GM23338 (cell line): ENCODE data around the gene PCSK4. TPM values are rescaled to one million over a fixed set of nuclear protein-coding genes. Genes with fewer than 3 reads are reported as not detected.

Experiments
- ATAC-seq: fragments of 200-7000 bp; cut with Tn5 transposase; 3 replicates; pipeline ENCODE4 v1.9.1; 2020
- DNase-seq: peaks from one replicate; pipeline ENCODE4 v3.0.0-alpha.2; 2015; ENCODE audit warnings: low spot score
- H2AFZ ChIP-seq: fragments of 200-600 bp; sonication (generic); 2 replicates; pipeline ENCODE4 v1.8.0; 2016; ENCODE audit warnings: antibody characterized with exemption, mild to moderate bottlenecking, moderate library complexity
- H3F3A ChIP-seq: fragments of 200-600 bp; sonication (generic); replicated peaks from 2 replicates; pipeline ENCODE4 v1.8.0; 2017; ENCODE audit warnings: antibody characterized with exemption, mixed run types, low read depth
- H3K27ac ChIP-seq: fragments of 200-600 bp; sonication (generic); 2 replicates; pipeline ENCODE4 v1.6.1; 2016; ENCODE audit warnings: low read depth
- H3K27me3 ChIP-seq: fragments of 200-600 bp; sonication (generic); 2 replicates; pipeline ENCODE4 v1.8.0; 2016; ENCODE audit warnings: mild to moderate bottlenecking, mixed run types, moderate library complexity; ENCODE audit not compliant: insufficient read depth
- H3K36me3 ChIP-seq: fragments of 200-600 bp; sonication (generic); 2 replicates; pipeline ENCODE4 v1.8.0; 2016; ENCODE audit warnings: mild to moderate bottlenecking; ENCODE audit not compliant: insufficient read depth
- H3K4me1 ChIP-seq: fragments of 200-600 bp; sonication (generic); 2 replicates; pipeline ENCODE4 v1.8.0; 2016; ENCODE audit warnings: mild to moderate bottlenecking, moderate library complexity; ENCODE audit not compliant: insufficient read depth
- H3K4me2 ChIP-seq: fragments of 200-600 bp; sonication (generic); 2 replicates; pipeline ENCODE4 v1.7.1; 2017; ENCODE audit warnings: mixed run types
- H3K4me3 ChIP-seq: fragments of 200-600 bp; sonication (generic); 2 replicates; pipeline ENCODE4 v1.6.1; 2016; ENCODE audit warnings: mixed run types
- H3K79me2 ChIP-seq: fragments of 200-600 bp; sonication (generic); replicated peaks from 2 replicates; pipeline ENCODE4 v1.8.0; 2017; ENCODE audit warnings: mild to moderate bottlenecking; ENCODE audit not compliant: insufficient read depth
- H3K9me2 ChIP-seq: fragments of 200-600 bp; sonication (generic); 2 replicates; pipeline ENCODE4 v1.8.0; 2017; ENCODE audit not compliant: insufficient read depth
- H4K20me1 ChIP-seq: fragments of 200-600 bp; sonication (generic); replicated peaks from 2 replicates; pipeline ENCODE4 v1.8.0; 2017; ENCODE audit warnings: mild to moderate bottlenecking; ENCODE audit not compliant: insufficient read depth
- H3K27ac Mint-ChIP-seq: 2 replicates; pipeline ENCODE4 v1.8.0; 2020; ENCODE audit warnings: inconsistent platforms, mild to moderate bottlenecking, moderate library complexity, mixed read lengths
- H3K27me3 Mint-ChIP-seq: 3 replicates; pipeline ENCODE4 v1.8.0; 2022; ENCODE audit warnings: low read depth, mild to moderate bottlenecking, moderate library complexity, mixed read lengths, inconsistent platforms; ENCODE audit not compliant: insufficient read depth, poor library complexity
- H3K36me3 Mint-ChIP-seq: 3 replicates; pipeline ENCODE4 v1.8.0; 2021; ENCODE audit warnings: low read depth, mild to moderate bottlenecking, inconsistent platforms, moderate library complexity, mixed read lengths
- H3K4me1 Mint-ChIP-seq: 3 replicates; pipeline ENCODE4 v1.8.0; 2020; ENCODE audit warnings: mild to moderate bottlenecking, inconsistent platforms, mixed read lengths
- H3K4me3 Mint-ChIP-seq: 3 replicates; pipeline ENCODE4 v1.8.0; 2021; ENCODE audit warnings: moderate library complexity, mild to moderate bottlenecking, inconsistent platforms, mixed read lengths
- H3K9me3 Mint-ChIP-seq: 3 replicates; pipeline ENCODE4 v1.8.0; 2020; ENCODE audit warnings: moderate library complexity, mild to moderate bottlenecking, inconsistent platforms, mixed read lengths
- EZH2phosphoT487 ChIP-seq: fragments of 200-600 bp; sonication (generic); IDR thresholded peaks from one replicate; pipeline ENCODE4 v1.8.1; 2018; ENCODE audit warnings: antibody characterized with exemption; ENCODE audit not compliant: unreplicated experiment
- JUNB ChIP-seq: IDR thresholded peaks from one replicate; pipeline ENCODE4 v1.6.1; 2016; ENCODE audit warnings: antibody characterized with exemption; ENCODE audit not compliant: unreplicated experiment
- POLR2AphosphoS5 ChIP-seq: IDR thresholded peaks from 2 replicates; pipeline ENCODE4 v1.6.1; 2016; ENCODE audit warnings: antibody characterized with exemption, low read depth
- STAT1 ChIP-seq: IDR thresholded peaks from one replicate; pipeline ENCODE4 v1.6.1; 2016; ENCODE audit warnings: antibody characterized with exemption; ENCODE audit not compliant: unreplicated experiment
- ZNF331 ChIP-seq: fragments of 250-450 bp; sonication (Bioruptor Pico); IDR thresholded peaks from 2 replicates; pipeline ENCODE4 v1.5.0; 2020; ENCODE audit warnings: low read depth, mild to moderate bottlenecking, moderate library complexity
- polyA plus RNA-seq: library from polyadenylated mRNA; unstranded; fragments of >200 nt; fragmentation: Nextera tagmentation; extraction: Ambion mirVana; gene quantifications from 2 replicates; pipeline ENCODE4 v1.2.1, GENCODE V29; 2016
- total RNA-seq: library from RNA; depleted of rRNA; stranded (reverse); fragments of >200 nt; shearing (Covaris generic); gene quantifications from 2 replicates; pipeline ENCODE4 v1.2.3, GENCODE V29; 2014
- TF ChIP-seq, protein P1 (sequence below): IDR thresholded peaks from 2 replicates; pipeline ENCODE4 v1.6.1; 2016; ENCODE audit warnings: antibody characterized with exemption
- TF ChIP-seq, protein P2 (sequence below): fragments of 250-450 bp; sonication (Bioruptor Pico); IDR thresholded peaks from 2 replicates; pipeline ENCODE4 v1.5.0; 2020; ENCODE audit warnings: mild to moderate bottlenecking, moderate library complexity
- TF ChIP-seq, protein P3 (sequence below), 2 experiments: fragments of 200-600 bp in 1 of 2; sonication (generic) in 1 of 2; conservative IDR thresholded peaks; 2 replicates each; pipeline versions ENCODE4 v1.5.1 to v1.6.1; 2016 to 2017; ENCODE audit warnings: antibody characterized with exemption in 2 of 2, low read depth in 2 of 2, mild to moderate bottlenecking in 2 of 2, moderate library complexity in 1 of 2
- TF ChIP-seq, protein P4 (sequence below): IDR thresholded peaks from one replicate; pipeline ENCODE4 v1.6.1; 2018; ENCODE audit warnings: antibody characterized with exemption; ENCODE audit not compliant: unreplicated experiment

Gene PCSK4
- total and polyA plus RNA-seq, 2 experiments from 2014 or later: 3.8 to 15.1 TPM

DNA sequence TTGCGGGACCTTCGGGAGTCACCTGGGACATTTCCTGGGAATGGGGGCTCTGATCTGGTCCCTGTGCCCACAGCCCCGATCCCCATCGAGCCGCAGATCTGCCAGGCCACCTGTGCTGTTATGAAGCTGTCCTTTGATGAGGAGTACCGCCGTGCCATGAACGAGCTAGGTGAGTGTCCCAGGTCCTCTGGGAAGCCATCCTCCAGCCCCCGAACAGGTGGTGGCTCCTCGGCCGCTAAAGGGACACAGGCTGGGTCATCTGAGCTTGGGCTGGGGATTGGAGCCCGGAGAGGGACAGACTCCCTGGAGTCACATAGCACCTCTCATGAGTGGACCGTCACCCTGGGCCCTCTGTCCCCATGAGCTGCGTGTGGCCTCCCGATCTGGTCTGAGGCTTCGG, 32.3 kb downstream of the PCSK4 start:
- TF ChIP-seq, protein P1, sequence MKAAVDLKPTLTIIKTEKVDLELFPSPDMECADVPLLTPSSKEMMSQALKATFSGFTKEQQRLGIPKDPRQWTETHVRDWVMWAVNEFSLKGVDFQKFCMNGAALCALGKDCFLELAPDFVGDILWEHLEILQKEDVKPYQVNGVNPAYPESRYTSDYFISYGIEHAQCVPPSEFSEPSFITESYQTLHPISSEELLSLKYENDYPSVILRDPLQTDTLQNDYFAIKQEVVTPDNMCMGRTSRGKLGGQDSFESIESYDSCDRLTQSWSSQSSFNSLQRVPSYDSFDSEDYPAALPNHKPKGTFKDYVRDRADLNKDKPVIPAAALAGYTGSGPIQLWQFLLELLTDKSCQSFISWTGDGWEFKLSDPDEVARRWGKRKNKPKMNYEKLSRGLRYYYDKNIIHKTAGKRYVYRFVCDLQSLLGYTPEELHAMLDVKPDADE: no peak
- TF ChIP-seq, protein P2, sequence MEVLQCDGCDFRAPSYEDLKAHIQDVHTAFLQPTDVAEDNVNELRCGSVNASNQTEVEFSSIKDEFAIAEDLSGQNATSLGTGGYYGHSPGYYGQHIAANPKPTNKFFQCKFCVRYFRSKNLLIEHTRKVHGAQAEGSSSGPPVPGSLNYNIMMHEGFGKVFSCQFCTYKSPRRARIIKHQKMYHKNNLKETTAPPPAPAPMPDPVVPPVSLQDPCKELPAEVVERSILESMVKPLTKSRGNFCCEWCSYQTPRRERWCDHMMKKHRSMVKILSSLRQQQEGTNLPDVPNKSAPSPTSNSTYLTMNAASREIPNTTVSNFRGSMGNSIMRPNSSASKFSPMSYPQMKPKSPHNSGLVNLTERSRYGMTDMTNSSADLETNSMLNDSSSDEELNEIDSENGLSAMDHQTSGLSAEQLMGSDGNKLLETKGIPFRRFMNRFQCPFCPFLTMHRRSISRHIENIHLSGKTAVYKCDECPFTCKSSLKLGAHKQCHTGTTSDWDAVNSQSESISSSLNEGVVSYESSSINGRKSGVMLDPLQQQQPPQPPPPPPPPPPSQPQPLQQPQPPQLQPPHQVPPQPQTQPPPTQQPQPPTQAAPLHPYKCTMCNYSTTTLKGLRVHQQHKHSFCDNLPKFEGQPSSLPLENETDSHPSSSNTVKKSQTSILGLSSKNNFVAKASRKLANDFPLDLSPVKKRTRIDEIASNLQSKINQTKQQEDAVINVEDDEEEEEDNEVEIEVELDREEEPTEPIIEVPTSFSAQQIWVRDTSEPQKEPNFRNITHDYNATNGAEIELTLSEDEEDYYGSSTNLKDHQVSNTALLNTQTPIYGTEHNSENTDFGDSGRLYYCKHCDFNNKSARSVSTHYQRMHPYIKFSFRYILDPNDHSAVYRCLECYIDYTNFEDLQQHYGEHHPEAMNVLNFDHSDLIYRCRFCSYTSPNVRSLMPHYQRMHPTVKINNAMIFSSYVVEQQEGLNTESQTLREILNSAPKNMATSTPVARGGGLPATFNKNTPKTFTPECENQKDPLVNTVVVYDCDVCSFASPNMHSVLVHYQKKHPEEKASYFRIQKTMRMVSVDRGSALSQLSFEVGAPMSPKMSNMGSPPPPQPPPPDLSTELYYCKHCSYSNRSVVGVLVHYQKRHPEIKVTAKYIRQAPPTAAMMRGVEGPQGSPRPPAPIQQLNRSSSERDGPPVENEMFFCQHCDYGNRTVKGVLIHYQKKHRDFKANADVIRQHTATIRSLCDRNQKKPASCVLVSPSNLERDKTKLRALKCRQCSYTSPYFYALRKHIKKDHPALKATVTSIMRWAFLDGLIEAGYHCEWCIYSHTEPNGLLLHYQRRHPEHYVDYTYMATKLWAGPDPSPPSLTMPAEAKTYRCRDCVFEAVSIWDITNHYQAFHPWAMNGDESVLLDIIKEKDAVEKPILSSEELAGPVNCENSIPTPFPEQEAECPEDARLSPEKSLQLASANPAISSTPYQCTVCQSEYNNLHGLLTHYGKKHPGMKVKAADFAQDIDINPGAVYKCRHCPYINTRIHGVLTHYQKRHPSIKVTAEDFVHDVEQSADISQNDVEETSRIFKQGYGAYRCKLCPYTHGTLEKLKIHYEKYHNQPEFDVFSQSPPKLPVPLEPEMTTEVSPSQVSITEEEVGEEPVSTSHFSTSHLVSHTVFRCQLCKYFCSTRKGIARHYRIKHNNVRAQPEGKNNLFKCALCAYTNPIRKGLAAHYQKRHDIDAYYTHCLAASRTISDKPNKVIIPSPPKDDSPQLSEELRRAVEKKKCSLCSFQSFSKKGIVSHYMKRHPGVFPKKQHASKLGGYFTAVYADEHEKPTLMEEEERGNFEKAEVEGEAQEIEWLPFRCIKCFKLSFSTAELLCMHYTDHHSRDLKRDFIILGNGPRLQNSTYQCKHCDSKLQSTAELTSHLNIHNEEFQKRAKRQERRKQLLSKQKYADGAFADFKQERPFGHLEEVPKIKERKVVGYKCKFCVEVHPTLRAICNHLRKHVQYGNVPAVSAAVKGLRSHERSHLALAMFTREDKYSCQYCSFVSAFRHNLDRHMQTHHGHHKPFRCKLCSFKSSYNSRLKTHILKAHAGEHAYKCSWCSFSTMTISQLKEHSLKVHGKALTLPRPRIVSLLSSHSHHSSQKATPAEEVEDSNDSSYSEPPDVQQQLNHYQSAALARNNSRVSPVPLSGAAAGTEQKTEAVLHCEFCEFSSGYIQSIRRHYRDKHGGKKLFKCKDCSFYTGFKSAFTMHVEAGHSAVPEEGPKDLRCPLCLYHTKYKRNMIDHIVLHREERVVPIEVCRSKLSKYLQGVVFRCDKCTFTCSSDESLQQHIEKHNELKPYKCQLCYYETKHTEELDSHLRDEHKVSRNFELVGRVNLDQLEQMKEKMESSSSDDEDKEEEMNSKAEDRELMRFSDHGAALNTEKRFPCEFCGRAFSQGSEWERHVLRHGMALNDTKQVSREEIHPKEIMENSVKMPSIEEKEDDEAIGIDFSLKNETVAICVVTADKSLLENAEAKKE (CRISPR knock-in tag): no peak
- TF ChIP-seq, protein P3, sequence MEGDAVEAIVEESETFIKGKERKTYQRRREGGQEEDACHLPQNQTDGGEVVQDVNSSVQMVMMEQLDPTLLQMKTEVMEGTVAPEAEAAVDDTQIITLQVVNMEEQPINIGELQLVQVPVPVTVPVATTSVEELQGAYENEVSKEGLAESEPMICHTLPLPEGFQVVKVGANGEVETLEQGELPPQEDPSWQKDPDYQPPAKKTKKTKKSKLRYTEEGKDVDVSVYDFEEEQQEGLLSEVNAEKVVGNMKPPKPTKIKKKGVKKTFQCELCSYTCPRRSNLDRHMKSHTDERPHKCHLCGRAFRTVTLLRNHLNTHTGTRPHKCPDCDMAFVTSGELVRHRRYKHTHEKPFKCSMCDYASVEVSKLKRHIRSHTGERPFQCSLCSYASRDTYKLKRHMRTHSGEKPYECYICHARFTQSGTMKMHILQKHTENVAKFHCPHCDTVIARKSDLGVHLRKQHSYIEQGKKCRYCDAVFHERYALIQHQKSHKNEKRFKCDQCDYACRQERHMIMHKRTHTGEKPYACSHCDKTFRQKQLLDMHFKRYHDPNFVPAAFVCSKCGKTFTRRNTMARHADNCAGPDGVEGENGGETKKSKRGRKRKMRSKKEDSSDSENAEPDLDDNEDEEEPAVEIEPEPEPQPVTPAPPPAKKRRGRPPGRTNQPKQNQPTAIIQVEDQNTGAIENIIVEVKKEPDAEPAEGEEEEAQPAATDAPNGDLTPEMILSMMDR (conservative IDR thresholded peaks at IDR 0.05; ENCODE audit: low read depth in 2 of 2): no peak
- TF ChIP-seq POLR2AphosphoS5 (no peak), EZH2phosphoT487 (no peak), JUNB (no peak), ZNF331 (no peak), STAT1 (no peak)
- TF ChIP-seq, protein P4, sequence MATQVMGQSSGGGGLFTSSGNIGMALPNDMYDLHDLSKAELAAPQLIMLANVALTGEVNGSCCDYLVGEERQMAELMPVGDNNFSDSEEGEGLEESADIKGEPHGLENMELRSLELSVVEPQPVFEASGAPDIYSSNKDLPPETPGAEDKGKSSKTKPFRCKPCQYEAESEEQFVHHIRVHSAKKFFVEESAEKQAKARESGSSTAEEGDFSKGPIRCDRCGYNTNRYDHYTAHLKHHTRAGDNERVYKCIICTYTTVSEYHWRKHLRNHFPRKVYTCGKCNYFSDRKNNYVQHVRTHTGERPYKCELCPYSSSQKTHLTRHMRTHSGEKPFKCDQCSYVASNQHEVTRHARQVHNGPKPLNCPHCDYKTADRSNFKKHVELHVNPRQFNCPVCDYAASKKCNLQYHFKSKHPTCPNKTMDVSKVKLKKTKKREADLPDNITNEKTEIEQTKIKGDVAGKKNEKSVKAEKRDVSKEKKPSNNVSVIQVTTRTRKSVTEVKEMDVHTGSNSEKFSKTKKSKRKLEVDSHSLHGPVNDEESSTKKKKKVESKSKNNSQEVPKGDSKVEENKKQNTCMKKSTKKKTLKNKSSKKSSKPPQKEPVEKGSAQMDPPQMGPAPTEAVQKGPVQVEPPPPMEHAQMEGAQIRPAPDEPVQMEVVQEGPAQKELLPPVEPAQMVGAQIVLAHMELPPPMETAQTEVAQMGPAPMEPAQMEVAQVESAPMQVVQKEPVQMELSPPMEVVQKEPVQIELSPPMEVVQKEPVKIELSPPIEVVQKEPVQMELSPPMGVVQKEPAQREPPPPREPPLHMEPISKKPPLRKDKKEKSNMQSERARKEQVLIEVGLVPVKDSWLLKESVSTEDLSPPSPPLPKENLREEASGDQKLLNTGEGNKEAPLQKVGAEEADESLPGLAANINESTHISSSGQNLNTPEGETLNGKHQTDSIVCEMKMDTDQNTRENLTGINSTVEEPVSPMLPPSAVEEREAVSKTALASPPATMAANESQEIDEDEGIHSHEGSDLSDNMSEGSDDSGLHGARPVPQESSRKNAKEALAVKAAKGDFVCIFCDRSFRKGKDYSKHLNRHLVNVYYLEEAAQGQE: no peak
- Histone ChIP-seq H3K9me2 (no peaks in the 10 kb centered on the region), H3K4me1 (no peaks in the 10 kb centered on the region; the same call in 1 of the 2 replicates), H2AFZ (no peak overlapping the region), H4K20me1 (peaks cover 4% of the 10 kb centered on the region; the same call in 1 of the 2 replicates), H3K79me2 (no peaks in the 10 kb centered on the region), H3K36me3 (no peaks in the 10 kb centered on the region), H3K4me3 (no peak overlapping the region), H3K4me2 (no peak overlapping the region), H3K27me3 (no peaks in the 10 kb centered on the region), H3K27ac (no peak overlapping the region), H3F3A (peaks cover 5% of the 10 kb centered on the region; the same call in 1 of the 2 replicates)
- ATAC-seq (no peak), DNase-seq (no peak)
- peaks cover 26% of the 10 kb centered on the region for H3K27me3 Mint-ChIP-seq
- peaks cover 10% of the 10 kb centered on the region; the same call in 2 of the 3 replicates for H3K4me1 Mint-ChIP-seq
- peaks cover 7% of the 10 kb centered on the region; the same call in 2 of the 3 replicates for H3K36me3 Mint-ChIP-seq
- no peak overlapping the region; the same call in 2 of the 3 replicates for H3K4me3 Mint-ChIP-seq
- H3K27ac Mint-ChIP-seq: no peak overlapping the region
- no peaks in the 10 kb centered on the region for H3K9me3 Mint-ChIP-seq
